ENCODE results near the gene GDNF.

The GDNF gene

DNA sequence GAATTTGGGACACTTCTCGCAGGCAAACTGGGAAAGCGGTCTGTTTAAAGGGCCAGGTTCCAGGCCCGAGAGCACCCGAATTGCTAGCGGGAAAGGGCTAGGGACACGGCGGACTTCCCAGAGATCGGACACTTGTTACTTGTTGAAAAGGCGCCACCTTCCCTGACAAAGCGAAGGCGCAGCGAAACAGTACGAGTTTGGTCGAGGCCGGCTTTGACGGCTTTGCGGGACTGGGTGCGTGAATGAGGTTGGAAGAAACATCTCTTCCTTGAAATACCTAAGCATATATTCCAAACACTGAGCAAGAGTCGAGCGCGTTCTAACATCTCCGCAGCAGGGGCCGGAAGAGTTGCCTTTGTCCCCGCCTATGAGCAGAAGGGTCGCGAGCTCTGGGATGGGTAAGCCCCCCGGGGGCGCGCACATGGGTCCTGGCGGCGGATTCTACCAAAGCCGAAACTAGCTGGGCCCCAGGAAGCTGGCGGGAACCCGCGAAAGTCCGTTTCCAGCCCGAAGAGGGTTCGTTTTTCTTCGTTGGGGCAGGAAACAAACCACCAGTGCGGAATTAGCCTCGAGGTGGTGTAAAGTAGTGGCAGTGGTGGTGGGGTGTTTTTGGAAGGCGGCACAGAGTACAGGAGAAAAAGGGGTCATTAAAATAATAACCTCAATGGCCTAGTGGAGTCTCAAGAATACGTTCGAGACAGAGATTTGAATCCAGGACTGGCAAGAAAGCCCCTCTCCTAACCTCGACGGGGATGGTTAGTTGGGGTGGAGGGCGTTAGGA, 1.5 kb downstream of the GDNF start:
- TF ChIP-seq POLR2A (IDR thresholded peaks at IDR 0.05; ENCODE audit: low read length) (no peak), GATA1 (IDR thresholded peaks at IDR 0.05; ENCODE audit: low read depth, low read length) (no peak)
- peak in 1 of 2 experiments; percentile 4 for DNase-seq

DNA sequence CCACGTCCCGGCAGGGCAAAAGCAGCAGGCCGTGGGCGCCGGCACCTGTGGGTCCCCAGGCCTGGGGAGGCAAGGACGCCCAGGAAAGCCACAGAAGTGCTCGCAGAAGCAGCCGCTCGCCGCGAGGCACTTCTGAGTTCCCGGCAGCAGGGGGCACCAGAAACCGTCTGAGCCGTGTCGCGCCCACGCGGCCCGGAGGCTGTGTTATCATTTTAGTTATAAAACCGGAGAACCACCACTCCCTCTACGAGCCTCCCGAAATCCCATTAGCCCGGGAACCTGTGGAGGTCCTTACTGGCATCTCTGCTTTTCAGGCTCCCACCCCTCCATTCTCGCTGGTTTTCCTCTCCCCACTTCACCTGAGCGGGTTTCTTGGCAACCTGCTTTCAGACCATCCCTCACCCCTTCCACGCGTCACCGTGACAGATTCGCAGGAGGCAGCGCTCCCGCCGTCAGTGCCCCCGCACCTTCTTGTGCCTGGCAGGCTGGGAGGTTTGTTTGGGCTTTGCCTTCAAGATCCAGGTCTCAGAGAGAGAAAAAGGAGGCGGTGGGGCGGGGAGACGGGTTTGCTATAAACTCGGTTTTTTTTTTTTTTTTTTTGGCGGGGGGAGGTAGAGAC, 2.3 kb downstream of the GDNF start:
- DNase-seq = peak; percentile 59 to 74

DNA sequence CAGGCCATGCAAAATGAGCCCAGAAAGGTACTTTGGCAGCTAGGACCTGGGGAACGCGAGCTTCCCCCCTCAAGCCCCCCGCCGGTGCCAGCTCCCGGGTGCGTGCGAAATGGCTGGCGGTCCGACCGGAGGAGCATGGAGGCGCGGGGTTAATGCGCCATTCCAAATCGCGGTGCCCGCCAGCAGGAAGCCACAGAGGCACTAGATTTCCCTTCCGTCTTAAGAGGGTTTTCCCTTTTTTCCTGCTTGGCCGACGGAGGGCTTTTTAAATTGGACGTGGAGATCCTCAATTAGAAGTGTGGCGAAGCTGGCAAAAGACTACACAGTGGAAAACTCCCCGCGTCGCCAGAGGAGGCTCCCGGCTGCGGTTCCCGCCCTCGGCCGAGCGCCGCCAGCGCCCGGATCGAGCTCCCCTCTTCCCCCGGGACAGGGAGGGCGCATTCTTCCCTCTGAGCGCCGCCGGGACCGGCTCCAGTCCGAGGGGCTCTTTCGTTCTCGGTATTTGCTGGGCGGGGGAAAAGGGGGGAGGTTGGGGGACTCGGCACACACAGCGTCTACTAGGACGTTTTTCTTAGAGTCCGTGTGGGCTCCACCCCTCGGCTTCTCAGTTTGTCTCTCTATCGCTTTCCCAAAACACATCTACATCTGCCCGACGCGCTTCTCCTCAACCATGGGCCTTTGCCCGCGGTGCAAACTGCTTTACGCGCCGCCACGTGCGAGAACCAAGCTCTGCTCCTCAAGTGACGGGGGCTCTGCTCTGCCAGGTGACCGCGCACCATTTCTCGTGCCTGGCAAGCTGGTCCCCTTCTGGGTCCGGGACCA, 3.0 kb downstream of the GDNF start:
- DNase-seq = no peak
- no peak for TF ChIP-seq POLR2A (IDR thresholded peaks at IDR 0.05; ENCODE audit: low read length)
- no peak for TF ChIP-seq GATA1 (IDR thresholded peaks at IDR 0.05; ENCODE audit: low read depth, low read length)

More for the DNA sequence above, 2.3 kb downstream of the GDNF start:
- TF ChIP-seq POLR2A (IDR thresholded peaks at IDR 0.05; ENCODE audit: low read length) (no peak), GATA1 (IDR thresholded peaks at IDR 0.05; ENCODE audit: low read depth, low read length) (no peak)

DNA sequence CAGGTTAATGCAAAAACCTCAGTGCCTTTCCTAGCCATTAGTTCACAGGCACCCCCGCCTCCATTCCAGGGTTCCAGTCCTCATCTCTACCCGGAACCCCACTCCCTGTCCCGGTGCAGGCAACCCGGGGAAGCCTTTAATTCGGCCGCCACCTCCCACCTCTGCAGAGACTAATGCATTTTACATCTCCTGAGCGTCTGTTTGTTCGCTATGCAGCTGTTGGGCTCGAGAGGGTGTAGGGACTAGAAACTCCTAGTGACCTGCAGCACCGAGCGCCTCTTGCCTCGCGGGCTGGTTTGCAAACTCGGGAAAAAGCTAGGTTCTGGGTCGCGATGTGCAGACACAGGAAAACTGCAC, 3.6 kb downstream of the GDNF start:
- TF ChIP-seq GATA1 (IDR thresholded peaks at IDR 0.05; ENCODE audit: low read depth, low read length) (no peak), POLR2A (IDR thresholded peaks at IDR 0.05; ENCODE audit: low read length) (no peak)

DNA sequence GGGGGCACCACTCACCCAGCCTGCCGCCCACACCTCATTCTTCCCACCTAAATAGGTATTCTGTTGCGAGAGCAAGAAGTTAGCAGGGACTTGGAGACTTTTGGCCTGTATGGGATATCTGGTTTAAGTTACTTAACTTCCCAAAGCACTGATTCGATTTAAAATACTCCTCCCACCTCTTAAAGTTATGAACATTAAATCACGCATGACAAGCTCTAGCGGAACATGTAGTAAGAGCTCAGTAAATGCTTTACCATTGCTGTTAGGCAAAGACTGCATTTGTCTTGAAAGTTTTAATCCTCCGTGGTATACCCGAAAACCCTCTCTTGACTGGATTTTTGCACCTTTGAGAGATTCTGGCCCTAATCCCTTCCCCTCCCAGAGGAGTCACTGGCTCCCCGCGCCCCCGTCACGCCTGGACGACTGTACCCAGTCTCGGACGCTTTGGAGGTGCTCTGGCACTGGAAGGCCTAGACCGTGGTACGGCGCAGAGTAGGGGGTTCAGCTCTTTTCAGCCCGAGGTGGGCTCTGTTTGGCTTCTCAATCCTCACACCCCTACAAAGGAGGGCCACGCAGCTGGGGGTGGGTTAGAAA, 4.4 kb downstream of the GDNF start:
- no peak for DNase-seq
- TF ChIP-seq GATA1 (IDR thresholded peaks at IDR 0.05; ENCODE audit: low read depth, low read length) = no peak
- TF ChIP-seq POLR2A (IDR thresholded peaks at IDR 0.05; ENCODE audit: low read length) = no peak

More for the DNA sequence above, 3.6 kb downstream of the GDNF start:
- no peak for DNase-seq

DNA sequence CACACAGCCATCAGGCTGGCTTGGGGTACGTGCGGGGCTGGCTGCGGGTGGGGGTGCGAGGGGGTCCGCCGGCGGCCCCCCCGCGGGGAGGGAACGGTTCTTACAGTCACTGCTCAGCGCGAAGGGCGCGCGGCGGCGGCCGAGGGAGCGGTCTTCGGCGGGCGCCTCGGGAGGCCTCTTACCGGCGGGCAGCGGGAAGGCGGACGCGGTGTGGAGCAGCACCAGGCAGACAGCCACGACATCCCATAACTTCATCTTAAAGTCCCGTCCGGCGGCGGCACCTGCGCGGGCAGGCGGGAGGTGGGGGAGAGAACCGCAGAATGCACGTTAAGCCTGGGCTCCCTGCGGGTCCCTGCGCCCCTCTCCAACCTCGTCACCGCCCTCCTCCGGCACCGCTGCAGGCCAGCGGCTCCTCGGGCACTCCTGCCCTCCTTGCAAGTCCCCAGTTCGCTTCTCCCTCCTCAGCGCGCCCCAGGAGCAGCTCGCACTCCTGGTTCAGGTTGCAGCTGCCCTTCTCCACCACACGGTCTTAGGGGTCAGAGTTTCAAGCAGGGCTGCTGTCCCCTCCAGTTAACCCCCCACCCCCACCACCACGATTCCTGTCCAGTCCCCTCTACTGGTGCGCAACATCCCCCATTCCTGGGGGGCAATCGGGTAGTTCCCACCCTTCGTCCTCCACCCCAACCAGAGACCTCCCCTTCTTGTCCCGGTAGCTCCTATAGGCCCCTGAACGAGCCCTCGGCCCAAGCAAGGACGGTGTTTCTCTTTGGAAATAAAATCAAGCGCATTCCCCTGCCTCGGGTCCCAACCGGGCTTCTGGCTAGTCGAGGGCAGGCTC, 5.1 kb downstream of the GDNF start:
- no peak for TF ChIP-seq GATA1 (IDR thresholded peaks at IDR 0.05; ENCODE audit: low read depth, low read length)
- TF ChIP-seq POLR2A (IDR thresholded peaks at IDR 0.05; ENCODE audit: low read length) = no peak
- no peak for DNase-seq

DNA sequence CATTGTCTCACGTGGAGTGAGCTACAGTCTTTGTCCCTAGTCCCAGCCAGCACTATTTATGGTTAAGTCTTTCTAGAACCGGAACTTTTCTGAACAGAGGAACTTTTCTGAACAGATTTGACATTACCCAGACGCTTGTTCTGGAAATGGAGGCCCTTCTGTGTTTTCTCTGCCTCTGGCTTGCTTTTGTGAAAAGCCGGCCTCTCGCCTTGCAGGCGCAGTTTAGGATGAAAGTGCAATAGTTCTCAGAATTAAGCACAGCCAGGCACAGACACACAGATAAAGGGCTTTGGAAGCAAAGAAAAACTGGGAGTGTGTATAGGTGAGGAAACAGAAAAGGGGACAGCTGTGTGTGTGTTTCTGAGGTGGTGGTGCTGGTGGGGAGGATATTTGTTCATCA, 5.9 kb downstream of the GDNF start:
- TF ChIP-seq GATA1 (IDR thresholded peaks at IDR 0.05; ENCODE audit: low read depth, low read length) (no peak), POLR2A (IDR thresholded peaks at IDR 0.05; ENCODE audit: low read length) (no peak)
- no peak for DNase-seq

DNA sequence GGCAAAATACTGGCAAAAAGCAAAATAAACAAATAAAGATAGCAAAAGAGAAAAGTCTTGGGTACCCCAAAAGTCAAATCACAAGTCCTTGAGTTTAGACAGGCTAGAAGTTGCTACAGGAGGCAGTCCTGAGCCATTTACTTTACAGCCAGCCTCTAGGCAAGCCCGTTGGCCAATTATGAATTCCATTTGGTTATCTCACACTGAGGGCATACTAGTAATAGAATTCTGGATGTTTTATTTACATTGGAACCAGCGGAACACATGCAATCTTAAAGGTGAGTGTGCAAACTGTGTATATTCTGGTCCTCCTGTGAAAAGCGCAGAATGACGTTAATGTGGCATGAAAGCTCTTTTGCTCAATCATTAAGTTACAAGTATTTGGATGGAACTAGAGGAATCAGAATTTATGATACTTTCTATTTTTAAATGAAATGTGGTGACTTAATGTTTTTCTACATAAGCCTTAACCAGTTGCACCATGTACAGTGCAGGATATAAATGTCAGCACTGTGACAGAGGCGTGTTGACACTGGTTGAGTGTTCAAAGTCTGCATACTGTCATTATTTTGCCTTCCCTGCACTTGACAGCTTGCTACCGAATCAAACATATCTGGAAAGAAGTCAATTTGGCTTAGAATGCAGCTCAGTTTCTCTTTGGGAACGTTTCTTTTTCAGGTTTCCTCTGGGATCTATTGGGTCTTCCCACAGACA, 7.9 kb downstream of the GDNF start:
- DNase-seq = no peak
- TF ChIP-seq POLR2A (IDR thresholded peaks at IDR 0.05; ENCODE audit: low read length) = no peak
- no peak for TF ChIP-seq GATA1 (IDR thresholded peaks at IDR 0.05; ENCODE audit: low read depth, low read length)

DNA sequence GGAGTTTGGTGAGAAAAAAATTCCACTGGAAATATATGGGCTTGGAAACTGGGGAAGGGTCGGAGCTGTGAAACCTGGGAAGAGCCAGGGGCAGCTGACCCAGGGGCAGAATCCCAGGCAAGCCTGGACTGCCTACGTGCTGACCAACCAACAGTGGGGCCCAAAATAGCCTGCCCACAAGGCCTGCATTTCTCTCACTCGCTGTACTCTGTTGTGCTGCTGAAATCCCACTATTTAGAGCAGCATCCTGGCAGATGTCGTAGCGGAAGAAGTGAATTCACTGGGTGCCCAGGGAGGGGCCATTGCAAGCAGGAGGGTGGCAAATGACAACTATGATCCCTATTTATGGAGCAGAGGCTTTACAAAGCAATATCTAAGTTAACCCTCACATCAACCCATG, 9.5 kb downstream of the GDNF start:
- no peak for DNase-seq
- no peak for TF ChIP-seq POLR2A (IDR thresholded peaks at IDR 0.05; ENCODE audit: low read length)

DNA sequence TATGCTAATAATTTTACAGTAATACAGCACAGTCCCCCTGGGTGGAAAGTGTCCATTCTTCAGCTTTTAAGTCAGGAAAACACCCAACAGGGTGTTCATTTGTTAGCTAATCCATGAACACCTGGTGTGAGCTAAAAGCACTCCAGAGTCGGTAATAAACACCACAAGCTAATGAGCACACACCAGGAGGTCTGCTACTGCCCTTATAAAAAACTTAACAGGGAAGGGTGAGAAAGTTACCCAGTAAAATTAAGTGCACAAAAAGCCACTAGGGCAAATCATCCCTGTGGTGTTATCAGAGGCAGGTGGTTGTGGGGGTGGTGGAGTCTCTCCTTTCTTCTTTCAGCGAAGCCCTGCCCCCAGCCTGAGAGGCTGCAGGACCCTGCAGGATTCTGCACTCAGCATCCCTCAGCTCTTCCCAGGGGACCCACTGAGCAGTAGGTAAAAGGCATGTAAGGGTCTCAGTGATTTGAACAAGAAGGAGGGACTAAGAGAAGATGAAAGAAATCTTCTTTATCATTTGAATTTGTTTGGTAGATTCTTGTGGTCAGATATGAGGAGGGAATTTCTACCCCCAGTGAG, 14.4 kb downstream of the GDNF start:
- DNase-seq = no peak
- TF ChIP-seq GATA1 (IDR thresholded peaks at IDR 0.05; ENCODE audit: low read depth, low read length) (no peak), POLR2A (IDR thresholded peaks at IDR 0.05; ENCODE audit: low read length) (no peak)

DNA sequence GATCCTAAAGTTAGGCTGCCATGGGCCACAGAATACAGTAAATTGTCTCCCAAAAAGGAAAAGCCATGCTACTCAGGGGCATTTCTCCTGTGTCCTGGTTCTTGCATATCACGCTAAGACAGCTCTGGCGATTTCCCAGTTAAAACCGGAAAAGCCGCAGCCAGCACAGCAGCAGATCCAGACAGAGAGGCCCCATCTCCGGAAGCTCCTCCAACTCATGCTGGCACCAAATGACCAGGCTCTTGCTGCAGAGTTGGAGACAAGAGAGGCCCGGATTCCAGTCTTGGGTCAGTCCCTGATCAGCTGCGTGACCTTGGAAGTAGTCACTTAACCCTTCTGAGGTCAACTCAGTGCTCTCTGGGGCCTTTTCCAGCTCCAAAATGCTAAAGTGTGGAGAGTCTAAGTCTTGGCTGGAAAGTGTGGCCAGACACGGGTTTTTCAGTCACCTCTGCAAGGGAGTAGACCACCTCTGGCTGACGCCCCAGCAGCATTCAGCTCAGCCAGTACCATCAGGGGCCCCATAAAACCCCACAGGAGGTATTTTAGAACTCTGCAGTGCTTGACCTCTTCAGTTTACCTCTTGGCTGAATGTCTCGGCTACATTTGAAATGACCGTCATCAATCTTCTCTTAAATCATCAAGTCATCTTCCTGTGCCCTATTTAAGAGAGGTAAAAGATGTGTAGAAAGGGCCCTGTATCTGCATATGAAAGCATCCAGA, 16.2 kb downstream of the GDNF start:
- no peak for DNase-seq
- TF ChIP-seq POLR2A (IDR thresholded peaks at IDR 0.05; ENCODE audit: low read length) (no peak), GATA1 (IDR thresholded peaks at IDR 0.05; ENCODE audit: low read depth, low read length) (no peak)

DNA sequence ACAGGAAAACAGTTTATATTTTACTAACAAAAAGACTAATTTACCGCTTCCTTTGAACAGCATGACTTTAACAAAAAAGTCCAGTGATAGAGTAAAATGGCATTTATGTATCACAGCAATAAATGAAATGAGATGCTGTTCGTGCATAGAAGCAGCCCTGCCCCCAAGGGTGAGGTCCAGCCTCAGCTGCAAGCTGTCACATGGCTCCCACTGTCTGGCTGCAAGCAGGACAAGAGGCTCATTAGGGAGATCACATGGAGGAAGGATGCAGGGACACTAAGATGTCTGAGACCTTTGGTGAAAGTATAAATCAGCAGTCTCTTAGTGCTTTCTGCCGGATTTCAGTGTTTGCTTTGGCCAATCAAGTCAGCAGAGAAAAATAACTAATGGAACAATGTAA, 23.0 kb downstream of the GDNF start:
- DNase-seq = no peak
- TF ChIP-seq POLR2A (IDR thresholded peaks at IDR 0.05; ENCODE audit: low read length) = no peak
- no peak for TF ChIP-seq GATA1 (IDR thresholded peaks at IDR 0.05; ENCODE audit: low read depth, low read length)
